ENCODE data around the gene CORO1C.

The CORO1C gene

DNA sequence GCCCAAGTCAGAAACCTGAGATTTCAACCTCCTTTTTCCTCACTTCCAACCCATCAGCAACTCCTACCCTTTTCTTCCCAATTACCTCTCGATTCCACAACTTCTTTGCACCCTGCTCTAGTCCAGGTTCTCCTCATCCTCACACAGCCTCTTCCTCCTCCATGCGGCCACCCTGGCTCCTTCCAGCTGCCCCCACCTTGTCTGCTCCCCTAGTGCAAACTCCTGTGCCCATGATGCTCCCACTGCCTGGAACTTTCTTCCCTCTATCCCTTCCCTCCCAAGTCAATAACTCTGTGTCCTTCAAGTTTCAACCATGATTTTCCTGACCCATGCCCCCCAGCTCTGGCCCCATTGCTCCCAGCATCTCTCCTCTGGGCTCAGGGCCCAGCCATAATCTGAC is 115.0 kb downstream of the CORO1C start:
- no peak for DNase-seq (ENCODE audit: low read depth, low spot score)

DNA sequence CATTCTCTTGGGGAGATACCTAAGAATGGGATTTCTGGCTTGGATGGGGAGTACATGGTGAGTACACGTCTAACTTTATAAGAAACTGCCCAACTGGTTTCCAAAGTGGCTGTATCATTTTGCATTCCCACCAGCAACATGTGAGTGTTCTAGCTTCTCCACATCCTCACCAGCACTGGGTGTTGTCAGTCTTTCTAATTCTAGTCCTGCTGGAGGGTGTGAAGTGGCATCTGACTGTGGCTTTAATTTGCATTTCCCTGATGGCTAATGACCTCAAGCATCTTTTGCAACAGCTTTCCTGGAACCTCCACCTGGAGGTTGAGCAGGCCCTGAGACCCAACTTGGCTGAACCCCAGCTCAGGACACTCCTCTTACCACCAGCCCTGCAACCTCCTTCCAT is 115.4 kb downstream of the CORO1C start:
- no peak for DNase-seq (ENCODE audit: low read depth, low spot score)

DNA sequence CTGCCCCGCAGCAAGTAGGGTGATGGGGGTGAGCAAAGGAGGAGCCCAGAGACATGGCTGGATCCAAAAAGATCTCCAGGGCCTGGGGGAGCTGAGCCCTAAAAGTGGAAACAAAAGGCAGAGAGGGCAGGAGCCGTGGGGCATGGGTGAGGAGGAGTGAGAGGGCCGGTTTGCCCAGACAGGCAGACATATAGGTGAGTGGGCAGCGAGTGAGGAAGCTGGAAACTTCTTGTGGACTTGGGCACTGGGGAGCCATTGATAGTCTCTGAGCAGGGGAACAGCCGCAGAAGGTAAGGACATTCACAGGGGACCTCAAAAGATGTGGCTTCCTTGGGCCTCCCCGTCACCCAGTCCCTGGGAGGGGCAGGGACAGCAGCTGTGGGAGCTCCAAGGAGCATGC is 116.7 kb downstream of the CORO1C start:
- DNase-seq (ENCODE audit: low read depth, low spot score), result no peak

DNA sequence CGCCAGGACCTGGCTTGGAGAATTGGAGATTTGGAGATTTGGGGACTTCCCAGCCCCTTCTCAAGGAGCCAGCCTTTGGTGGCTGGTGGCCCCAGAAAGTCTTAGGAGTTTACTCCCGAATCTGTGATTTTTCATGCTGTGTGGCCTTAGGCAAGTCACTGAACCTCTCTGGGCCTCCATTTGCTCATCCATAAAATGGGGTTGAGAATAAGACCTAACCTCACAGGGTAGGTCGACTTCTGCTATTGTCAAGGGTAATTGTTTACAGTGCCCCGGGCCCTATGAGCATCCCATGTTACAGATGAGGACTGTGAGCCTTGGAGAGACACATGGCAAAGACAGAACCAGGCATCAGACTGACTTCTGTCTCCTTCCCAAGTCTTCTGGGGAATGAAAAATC is 117.3 kb downstream of the CORO1C start:
- DNase-seq (ENCODE audit: low read depth, low spot score), result no peak

DNA sequence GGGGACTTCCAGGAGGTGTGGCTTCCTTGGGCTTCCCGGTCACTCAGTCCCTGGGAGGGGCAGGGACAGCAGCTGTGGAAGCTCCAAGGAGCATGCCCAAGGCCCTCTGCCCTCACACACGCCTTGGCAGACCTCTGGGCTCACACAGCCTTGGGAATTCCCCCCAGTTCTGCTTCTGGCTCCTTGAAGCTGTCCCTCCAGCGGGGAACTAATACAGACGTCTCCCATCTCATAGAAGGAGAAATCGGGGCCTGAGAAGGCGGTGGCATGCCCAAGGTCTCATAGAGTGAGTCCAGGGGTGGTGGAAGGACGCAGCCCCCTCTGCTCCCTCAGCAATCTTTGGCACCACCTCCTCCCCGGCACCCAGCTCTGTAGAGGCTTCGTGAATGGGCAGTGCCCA is 117.8 kb downstream of the CORO1C start:
- DNase-seq (ENCODE audit: low read depth, low spot score), result no peak

DNA sequence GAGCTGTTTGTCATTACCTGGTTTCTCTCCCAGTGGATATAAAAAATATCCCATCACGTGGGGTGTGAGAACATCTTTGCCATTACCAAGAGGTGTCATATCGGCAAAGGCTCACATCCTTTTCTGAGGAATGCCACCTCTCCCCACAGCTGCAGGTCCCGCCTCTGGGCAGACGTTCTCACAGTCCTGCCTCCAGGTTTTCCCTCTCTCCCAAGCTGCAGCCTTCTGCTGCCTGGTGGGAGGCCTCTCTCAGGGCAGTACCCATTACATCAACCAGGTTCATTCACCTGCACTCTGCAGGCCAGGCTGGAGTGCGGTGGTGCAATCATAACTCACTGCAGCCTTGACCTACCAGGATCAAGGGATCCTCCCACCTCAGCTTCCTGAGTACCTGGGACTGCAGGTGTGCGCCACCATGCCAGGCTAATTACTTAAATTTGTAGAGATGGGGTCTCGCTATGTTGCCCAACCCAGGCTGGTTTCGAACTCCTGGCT is 118.5 kb downstream of the CORO1C start:
- DNase-seq (ENCODE audit: low read depth, low spot score), result no peak

DNA sequence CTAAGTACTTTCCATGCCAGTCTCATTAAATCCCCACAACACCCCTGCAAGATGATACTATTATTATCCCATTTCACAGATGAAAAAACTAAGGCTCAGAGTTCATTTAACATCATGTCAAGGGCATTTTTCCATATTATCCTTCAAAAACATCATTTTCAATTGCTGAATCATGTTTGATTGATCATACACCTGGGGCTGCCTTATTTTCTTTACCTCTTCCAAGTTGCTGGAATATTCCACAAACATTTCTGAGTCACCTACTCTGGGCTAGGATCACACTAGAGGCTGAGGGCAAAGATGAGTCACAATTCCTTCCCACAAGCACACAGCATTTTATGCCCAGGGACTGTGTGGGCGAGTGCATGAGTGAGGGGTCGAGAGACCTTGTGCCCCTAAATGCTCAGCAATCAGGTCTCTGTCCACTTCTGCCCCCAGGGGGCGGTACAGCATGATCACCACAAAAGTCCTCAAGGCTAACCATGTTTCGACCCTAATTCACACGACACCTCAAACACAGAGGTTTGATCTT is 119.4 kb downstream of the CORO1C start:
- DNase-seq (ENCODE audit: low read depth, low spot score), result no peak

DNA sequence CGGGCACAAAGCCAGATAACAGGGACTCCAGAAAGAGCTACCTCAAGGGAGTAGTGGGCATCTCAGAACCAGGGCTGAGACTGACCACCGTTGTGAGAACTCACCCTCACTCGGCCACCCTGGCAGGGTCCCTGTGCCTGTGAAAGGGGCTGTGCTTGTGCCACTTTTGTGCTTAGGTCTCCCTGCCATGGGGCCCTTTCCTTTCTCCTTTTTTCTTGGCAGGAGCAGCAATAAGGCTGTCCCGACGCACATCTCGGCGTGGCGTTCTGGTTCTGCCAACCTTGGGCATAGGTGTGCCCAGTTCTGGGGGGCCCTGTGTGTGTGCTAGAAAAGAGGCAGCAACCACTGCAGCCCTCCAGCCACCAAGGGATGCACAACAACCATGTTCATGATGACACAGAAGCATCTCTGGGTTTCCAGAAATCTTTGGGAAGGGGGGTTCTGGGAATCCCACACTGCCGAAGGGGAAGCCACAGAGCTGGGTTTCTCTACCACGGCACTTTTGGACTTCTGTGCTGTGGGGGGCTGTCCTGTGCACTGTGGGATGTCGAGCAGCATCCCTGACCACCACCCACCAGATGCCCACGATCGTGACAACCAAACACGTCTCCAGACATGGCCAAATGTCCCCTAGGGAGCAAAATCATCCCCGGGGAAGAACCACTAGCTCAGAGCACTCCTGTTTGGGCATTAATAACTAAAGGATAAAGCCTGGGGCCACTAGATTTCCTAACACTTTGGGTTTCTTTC is 120.3 kb downstream of the CORO1C start:
- DNase-seq (ENCODE audit: low read depth, low spot score), result no peak

DNA sequence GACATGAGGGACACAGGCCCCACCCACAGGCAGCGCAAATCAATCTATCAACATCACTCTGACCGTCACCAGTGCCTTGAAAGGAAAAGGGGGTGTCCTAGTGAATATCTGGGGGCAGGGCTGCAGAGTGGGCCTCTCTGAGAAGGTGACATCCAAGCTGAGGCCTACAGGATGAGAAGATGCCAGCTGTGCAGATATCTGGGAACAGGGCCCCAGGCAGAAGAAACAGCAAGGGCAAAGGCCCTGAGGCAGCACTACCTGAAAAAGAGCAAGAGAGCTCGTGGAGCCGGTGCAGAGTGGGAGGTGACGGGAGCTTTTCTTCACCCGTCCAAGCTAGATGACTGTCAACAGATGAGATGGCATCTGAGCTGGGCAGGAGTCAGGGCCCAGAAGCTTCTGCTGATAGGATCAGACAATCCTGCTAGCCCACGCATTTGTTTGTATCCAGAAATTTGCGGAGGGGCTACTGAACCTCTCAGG is 120.9 kb downstream of the CORO1C start:
- DNase-seq (ENCODE audit: low read depth, low spot score), result no peak

DNA sequence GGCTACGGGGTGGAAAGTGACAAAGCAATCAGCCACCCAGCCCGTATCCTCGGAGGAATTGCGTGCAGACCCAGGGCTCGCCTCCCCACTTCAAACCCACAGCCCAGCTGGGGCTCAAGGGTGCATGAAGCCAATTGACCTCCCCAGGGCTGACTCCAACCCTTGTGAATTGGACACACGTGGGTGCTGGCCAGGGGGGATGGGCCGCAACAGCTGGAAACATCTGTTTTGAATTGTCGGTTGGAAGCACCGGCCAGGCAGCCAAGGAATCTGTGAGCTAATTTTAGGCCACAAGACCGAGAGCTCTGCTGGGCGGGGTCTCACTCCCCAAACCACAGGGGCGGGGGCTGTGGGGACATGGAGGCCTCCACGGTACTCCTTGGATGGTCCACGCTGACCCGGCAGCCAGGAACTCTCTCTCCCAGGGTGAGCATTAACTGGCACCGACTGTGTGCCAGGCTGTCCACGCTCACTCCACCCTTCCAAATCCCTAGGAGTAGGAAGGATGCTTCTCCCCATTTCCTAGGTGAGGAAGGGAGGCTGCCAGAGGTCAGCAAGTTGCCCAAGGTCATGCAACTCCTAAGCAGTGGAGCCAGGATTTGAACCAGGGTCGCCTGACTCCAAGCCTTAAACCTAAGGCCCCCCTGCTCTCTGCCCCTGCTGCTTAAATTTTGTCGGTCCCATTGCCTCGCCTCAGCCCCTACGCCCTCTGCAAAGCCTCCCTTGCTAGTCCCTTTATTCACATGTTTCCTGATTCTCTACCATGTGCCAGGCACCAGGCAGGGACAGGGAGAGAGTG is 121.6 kb downstream of the CORO1C start:
- DNase-seq (ENCODE audit: low read depth, low spot score), result no peak

DNA sequence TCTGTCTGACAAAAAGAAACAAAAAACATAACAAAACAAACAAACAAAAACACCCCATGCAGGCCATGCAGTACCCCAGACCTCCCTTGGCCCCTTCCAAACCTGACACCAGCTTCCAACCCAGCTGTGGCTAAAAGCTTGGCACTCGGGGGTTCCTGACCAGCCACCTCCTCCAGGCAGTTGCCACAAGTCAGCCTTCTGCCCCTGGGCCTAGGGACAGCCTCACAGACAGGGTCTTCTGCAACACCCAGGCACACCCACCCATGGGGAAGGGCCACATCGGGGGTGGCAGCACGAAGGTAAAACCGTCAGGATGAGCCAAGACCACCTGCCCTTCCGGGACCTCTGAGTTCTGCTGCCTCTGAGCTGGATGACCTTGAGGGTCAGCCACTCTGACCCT is 122.7 kb downstream of the CORO1C start:
- no peak for DNase-seq (ENCODE audit: low read depth, low spot score)

DNA sequence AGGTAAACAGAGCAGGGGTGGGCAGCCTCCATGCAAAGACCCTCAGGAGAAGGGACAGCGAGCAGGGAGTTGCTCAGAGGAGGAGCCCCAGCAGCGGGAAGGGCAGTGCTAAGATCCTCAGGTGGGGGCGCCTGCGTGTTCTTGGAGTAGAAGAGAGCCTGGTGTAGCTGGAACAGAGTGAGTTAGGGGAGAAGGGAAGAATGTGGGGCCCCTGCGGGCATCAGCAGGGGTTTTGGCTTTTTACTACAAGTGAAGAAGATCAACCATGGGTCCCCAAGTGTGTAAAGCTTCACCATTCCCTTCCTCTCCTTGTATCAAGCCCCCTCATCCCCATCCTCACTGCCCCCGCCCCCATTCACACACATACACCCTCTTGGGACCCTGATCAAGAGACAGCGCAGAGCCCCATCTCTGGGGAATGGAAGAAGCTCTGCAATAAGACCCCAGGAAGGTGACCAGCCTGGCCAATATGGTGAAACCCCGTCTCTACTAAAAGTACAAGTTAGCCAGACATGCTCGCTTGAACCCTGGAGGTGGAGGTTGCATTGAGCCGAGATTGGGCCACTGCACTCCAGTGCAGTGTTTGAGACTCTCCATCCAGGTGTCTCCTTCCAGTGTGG is 123.2 kb downstream of the CORO1C start:
- DNase-seq (ENCODE audit: low read depth, low spot score), result no peak

DNA sequence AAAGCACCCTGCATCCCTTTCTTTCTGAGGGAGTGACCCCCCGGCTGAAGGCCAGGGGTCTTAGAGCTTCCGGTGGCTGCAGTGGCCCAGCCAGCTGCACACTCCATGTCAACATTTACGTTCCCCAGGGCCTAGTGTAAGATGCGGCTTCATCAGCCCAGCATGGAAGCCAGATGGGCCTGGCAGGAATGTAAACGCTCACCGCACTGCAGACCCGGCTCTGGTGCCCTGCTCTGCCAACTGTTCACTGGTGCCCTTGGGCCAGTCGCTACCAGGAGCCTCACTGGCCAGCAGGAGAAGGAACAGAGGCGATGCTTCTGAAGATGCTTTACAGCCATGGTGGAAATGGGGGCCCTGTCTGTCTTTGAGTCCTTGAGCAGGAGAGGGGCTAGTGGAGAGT is 124.8 kb downstream of the CORO1C start:
- no peak for DNase-seq (ENCODE audit: low read depth, low spot score)

DNA sequence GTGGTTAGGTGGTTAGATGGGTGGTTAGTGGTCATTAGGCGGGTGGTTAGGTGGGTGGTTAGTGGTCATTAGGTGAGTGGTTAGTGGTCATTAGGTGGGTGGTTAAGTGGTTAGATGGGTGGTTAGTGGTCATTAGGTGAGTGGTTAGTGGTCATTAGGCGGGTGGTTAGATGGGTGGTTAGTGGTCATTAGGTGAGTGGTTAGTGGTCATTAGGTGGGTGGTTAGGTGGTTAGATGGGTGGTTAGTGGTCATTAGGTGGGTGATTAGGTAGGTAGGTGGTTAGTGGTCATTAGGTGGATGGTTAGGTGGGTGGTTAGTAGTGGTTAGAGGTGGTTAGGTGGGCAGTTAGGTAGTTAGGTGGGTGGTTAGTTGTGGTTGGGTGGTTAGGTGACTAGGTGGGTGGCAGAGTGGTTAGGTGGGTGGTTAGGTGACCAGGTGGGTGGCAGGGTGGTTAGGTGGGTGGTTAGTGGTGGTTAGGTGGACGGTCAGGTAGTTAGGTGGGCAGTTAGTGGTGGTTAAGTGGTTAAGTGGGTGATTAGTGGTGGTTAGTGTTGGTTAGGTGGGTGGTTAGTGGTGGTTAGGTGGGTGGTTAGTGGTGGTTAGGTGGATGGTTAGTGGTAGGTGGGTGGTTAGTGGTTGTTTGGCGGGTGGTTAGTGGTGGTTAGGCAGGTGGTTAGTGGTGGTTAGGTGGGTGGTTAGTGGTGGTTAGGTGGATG is 125.5 kb downstream of the CORO1C start:
- DNase-seq (ENCODE audit: low read depth, low spot score), result no peak

DNA sequence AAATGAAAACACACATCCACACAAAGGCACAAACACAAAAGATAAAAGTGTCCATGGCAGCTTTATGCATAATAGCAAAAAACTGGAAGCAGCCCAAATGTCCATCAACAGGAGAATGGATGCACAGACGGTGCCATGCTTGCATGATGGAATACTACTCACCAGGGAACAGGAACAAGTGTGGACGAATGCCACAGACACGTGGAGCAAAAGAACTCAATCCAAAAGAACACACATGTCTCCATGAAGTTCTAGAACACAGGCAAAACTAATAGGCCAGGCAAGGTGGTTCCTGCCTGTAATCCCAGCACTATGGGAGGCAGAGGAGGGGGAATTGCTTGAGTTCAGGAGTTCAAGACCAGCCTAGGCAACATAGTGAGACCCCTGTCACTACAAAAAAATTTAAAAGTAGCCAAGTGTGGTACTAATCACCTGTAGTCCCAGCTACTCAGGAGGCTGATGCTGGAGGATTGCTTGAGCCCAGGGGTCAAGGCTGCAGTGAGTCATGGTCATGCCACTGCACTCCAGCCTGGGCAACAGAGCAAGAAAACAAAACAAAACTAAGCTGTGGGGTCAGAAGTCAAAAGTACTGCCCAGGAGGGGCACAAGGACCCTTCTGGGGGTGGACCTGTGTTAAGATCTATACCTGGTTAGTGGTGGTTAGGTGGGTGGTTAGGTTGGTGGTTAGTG is 126.2 kb downstream of the CORO1C start:
- DNase-seq (ENCODE audit: low read depth, low spot score), result no peak

DNA sequence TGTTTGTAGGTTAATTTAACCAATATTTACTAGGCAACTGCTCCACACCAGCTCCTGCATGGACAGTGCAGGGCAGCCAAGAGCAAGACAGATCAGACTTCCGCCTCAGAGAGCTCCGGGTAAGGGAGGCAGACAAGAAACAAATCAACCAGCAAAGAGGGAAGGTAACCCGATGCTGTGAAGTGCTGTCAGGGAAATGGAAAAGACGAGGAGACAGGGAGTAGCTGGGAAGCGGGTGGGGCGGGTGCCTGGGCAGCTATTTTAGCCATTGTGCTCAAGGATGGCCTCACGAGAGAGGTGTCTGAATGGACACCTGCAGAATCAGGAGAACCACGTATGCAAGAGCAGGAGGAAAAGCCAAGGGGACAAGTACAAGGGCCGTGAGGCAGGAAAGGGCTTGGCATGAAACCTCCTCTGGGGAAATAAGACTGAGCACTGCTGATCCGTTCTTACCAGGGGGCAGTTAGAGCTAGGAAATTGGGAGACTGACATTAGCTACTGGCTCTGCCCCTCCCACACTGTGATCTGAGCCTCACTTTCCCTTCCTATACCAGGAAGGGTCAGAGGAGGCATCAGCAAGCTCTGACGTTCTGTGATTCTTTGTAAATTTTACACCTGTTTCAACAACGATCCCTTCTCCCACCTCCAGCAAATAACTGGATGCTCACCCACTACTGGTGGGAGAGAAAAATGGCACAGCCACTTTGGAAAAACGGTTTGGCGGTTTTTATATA is 126.9 kb downstream of the CORO1C start:
- DNase-seq (ENCODE audit: low read depth, low spot score), result no peak

DNA sequence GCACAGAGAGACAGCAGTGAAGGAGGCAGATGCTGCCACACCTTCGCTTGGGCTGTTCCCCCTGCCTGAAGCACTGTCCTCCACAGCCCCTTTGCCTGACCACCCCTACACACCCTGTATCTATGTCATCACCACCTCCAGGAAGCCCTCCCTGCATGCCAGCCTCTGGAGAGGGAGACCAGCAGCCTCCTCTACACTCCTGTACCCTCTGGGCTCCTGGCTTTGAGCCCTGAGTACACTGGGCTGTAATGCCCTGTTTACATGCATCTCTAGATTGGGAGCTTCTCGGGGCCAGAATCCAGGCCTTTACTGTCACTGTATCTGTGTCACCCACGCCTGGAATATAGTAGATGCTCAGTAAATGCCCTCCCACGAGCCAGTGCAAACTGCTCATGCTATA is 127.6 kb downstream of the CORO1C start:
- DNase-seq (ENCODE audit: low read depth, low spot score), result no peak

DNA sequence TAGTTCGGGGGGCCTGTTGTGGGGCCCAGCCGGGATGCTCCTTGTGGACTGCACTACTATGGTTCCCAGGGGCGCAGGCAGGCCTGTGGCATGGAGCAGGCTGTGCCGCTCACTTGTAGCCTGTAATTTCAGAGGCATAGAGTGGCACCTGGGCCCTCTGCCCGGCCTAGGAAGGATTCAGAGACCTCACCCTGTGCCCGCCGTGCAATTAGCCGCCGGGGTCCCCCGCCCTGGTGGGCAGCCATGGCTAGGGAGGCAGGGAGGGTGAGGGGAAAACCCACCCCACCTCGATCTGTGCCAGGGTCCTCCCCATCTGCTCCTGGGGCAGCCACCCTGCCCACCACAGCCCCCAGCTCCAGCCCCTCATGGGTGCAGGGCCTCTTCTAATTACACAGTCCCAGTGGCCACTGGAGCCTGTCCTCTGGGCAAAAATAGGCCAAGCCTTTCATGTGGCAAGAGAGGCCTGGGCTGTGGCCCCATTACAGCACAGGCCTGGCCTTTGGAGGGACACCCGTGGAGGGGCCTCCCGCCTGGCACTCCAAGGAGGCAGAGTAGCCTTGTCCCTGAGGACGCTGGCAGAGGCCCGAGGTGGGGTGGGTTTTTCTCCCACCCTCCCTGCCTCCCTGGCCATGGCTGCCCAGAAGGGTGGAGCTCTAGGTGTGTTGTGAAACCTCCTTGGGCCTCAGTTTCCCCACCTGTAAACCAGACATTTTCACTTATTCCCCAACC is 128.2 kb downstream of the CORO1C start:
- no peak for DNase-seq (ENCODE audit: low read depth, low spot score)

DNA sequence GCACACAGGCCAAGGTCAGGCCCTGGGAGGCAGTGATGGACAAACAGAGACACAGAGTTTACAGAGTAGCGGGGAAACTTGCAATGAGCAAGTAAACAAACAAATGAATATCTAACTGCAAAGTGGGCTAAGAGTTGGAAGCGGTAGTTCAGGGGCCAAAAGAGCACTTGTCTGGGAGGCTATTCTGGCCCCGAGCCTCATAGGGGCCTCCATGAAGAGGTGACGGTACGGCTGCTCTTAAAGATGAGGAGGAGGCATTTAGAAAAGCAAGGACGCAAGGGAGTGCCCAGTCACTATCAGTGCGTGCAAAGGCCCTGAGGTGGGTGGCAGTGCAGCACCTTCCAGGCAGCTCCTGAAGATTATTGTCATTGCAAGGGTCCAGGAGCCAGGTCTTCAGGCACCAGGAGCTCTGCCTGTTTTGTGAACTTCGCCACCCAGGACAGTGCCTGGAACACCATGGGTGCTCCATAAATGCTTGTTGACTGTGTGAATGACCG is 129.1 kb downstream of the CORO1C start:
- no peak for DNase-seq (ENCODE audit: low read depth, low spot score)

DNA sequence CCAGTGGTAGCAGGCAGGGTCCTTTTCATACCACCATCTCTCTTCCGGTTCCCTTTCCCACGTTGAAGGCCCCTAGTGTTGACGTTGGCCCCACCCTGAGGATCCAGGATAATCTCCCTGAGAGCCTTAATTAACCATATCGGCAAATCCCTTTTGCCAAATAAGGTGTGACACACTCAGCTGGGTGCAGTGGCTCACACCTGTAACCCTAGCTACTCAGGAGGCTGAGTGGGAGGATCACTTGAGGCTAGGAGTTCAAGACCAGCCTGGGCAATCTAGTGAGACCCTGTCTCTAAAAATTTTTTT is 130.7 kb downstream of the CORO1C start:
- DNase-seq (ENCODE audit: low read depth, low spot score), result no peak

Data from activated CD4-positive, CD25-positive, alpha-beta regulatory T cell treated with anti-CD3 and anti-CD28 coated beads, Interleukin-2, amount 50 U/mL, for 16 hours (primary cell).